ENCODE results near the gene C1orf122. TPM values are rescaled to one million over a fixed set of nuclear protein-coding genes. Genes with fewer than 3 reads are reported as not detected.

The C1orf122 gene
- total and polyA plus RNA-seq, 3 donors from 2014 or later: 48.1 to 188 (median 147) TPM

DNA sequence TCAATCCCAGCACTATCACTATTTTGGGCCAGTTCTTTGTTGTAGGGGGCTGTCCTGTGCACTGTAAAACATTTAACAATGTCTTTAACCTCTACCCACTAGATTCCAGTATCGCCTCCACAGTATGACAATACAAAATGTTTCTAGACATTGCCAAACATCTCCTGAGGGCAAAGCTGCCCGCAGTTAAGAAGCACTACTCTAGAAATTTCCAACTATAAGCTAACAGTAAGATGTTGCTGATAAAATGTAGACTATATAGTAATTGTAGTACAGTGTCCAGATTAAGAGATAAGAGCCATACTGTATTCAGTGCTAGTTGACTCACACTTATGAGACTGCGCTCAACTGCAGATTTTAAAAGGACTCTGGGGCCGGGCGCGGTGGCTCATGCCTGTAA, 46.8 kb downstream of the C1orf122 start:
- H3K4me1 ChIP-seq: peaks cover 14% of the 10 kb centered on the region

More for the DNA sequence above, 46.8 kb downstream of the C1orf122 start:
- no peaks in the 10 kb centered on the region for H3K9me3 ChIP-seq
- intact Hi-C loops (cut with DNase I; ENCODE audit: low total_unique reads): no loop called here
- TF ChIP-seq, protein P1, sequence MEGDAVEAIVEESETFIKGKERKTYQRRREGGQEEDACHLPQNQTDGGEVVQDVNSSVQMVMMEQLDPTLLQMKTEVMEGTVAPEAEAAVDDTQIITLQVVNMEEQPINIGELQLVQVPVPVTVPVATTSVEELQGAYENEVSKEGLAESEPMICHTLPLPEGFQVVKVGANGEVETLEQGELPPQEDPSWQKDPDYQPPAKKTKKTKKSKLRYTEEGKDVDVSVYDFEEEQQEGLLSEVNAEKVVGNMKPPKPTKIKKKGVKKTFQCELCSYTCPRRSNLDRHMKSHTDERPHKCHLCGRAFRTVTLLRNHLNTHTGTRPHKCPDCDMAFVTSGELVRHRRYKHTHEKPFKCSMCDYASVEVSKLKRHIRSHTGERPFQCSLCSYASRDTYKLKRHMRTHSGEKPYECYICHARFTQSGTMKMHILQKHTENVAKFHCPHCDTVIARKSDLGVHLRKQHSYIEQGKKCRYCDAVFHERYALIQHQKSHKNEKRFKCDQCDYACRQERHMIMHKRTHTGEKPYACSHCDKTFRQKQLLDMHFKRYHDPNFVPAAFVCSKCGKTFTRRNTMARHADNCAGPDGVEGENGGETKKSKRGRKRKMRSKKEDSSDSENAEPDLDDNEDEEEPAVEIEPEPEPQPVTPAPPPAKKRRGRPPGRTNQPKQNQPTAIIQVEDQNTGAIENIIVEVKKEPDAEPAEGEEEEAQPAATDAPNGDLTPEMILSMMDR (IDR thresholded peaks at IDR 0.05): no peak
- no peak for TF ChIP-seq POLR2A (IDR thresholded peaks at IDR 0.05)
- no peak for DNase-seq
- no peak overlapping the region for H3K4me3 ChIP-seq
- H3K27ac ChIP-seq: no peak overlapping the region
- no peaks in the 10 kb centered on the region for H3K36me3 ChIP-seq (ENCODE audit: low read depth, missing control alignments)
- no peaks in the 10 kb centered on the region for H3K27me3 ChIP-seq
- WGBS, 2 donors: 98 to 99% methylated on average over 6 of the region's 6 CpGs

Other genes starting within 250 kb of the C1orf122 start
- 10 to 100 TPM; 57.4 to 78.7 TPM for gene GNL2, start 211.9 kb upstream of the C1orf122 start, total RNA-seq
- 34.4 TPM for gene GNL2, start 211.9 kb upstream of the C1orf122 start, polyA plus RNA-seq (ENCODE audit: insufficient read depth, low read depth, low replicate concordance)
- gene RSPO1, start 172.9 kb upstream of the C1orf122 start, total RNA-seq: under 1 TPM; 0.16 to 0.25 TPM
- 5.0 TPM for gene RSPO1, start 172.9 kb upstream of the C1orf122 start, polyA plus RNA-seq (ENCODE audit: insufficient read depth, low read depth, low replicate concordance)
- 10 to 100 TPM; 21.0 to 28.1 TPM for gene CDCA8, start 115.3 kb upstream of the C1orf122 start, total RNA-seq
- gene CDCA8, start 115.3 kb upstream of the C1orf122 start, polyA plus RNA-seq (ENCODE audit: insufficient read depth, low read depth, low replicate concordance): 52.4 TPM
- gene EPHA10, start 42.7 kb upstream of the C1orf122 start, total RNA-seq: 10 to 100 TPM; 55.3 to 71.7 TPM
- gene EPHA10, start 42.7 kb upstream of the C1orf122 start, polyA plus RNA-seq (ENCODE audit: insufficient read depth, low read depth, low replicate concordance): 64.2 TPM
- 10 to 100 TPM in 1 of 2 donors, 1 to 10 TPM in 1; 7.9 to 11.0 TPM for gene MANEAL, start 13.9 kb upstream of the C1orf122 start, total RNA-seq
- gene MANEAL, start 13.9 kb upstream of the C1orf122 start, polyA plus RNA-seq (ENCODE audit: insufficient read depth, low read depth, low replicate concordance): 6.9 TPM
- gene YRDC, start 418 bp downstream of the C1orf122 start, total RNA-seq: 10 to 100 TPM; 42.8 to 46.7 TPM
- gene YRDC, start 418 bp downstream of the C1orf122 start, polyA plus RNA-seq (ENCODE audit: insufficient read depth, low read depth, low replicate concordance): 39.7 TPM
- gene MTF1, start 51.8 kb downstream of the C1orf122 start, total RNA-seq: 10 to 100 TPM; 12.8 to 16.8 TPM
- gene MTF1, start 51.8 kb downstream of the C1orf122 start, polyA plus RNA-seq (ENCODE audit: insufficient read depth, low read depth, low replicate concordance): 35.9 TPM
- 10 to 100 TPM; 24.1 to 31.6 TPM for gene INPP5B, start 139.3 kb downstream of the C1orf122 start, total RNA-seq
- gene INPP5B, start 139.3 kb downstream of the C1orf122 start, polyA plus RNA-seq (ENCODE audit: insufficient read depth, low read depth, low replicate concordance): 15.3 TPM
- gene SF3A3, start 182.2 kb downstream of the C1orf122 start, total RNA-seq: 10 to 100 TPM; 59.3 to 74.6 TPM
- 87.5 TPM for gene SF3A3, start 182.2 kb downstream of the C1orf122 start, polyA plus RNA-seq (ENCODE audit: insufficient read depth, low read depth, low replicate concordance)
- gene FHL3, start 197.7 kb downstream of the C1orf122 start, total RNA-seq: 10 to 100 TPM; 21.3 to 28.7 TPM
- 20.7 TPM for gene FHL3, start 197.7 kb downstream of the C1orf122 start, polyA plus RNA-seq (ENCODE audit: insufficient read depth, low read depth, low replicate concordance)
- gene UTP11, start 204.9 kb downstream of the C1orf122 start, total RNA-seq: 10 to 100 TPM; 35.6 to 42.4 TPM
- 43.3 TPM for gene UTP11, start 204.9 kb downstream of the C1orf122 start, polyA plus RNA-seq (ENCODE audit: insufficient read depth, low read depth, low replicate concordance)
- gene POU3F1, start 239.0 kb downstream of the C1orf122 start, total RNA-seq: 1 to 10 TPM; 6.0 to 6.8 TPM
- gene POU3F1, start 239.0 kb downstream of the C1orf122 start, polyA plus RNA-seq (ENCODE audit: insufficient read depth, low read depth, low replicate concordance): 1.6 TPM